AG04450 (cell line): ENCODE measurements around the gene MED12L. TPM values are rescaled to one million over a fixed set of nuclear protein-coding genes. Genes with fewer than 3 reads are reported as not detected.

Source experiments
- CTCF ChIA-PET: fragments of 300-600, 350-600 bp; formaldehyde crosslinking; extraction: SDS; loops from one replicate; lab custom pipeline; 2022; ENCODE audit warnings: antibody characterized with exemption, inconsistent platforms; lab: Charles Lee
- POLR2A ChIA-PET: fragments of 350-600 bp; formaldehyde crosslinking; extraction: SDS; loops from one replicate; lab custom pipeline; 2021; ENCODE audit warnings: antibody characterized with exemption, inconsistent platforms; lab: Yijun Ruan, JAX
- DNase-seq: peaks from one replicate; pipeline ENCODE4 v3.0.0-alpha.2; 2011; ENCODE audit warnings: low read depth, low spot score
- H3K27ac ChIP-seq: one replicate; pipeline ENCODE4 v1.5.1; 2012; ENCODE audit warnings: low read depth, low read length, control low read depth
- H3K27me3 ChIP-seq: one replicate; pipeline ENCODE4 v1.6.0; 2012; ENCODE audit warnings: low read length; ENCODE audit not compliant: control insufficient read depth, insufficient read depth
- H3K4me3 ChIP-seq: 2 replicates; pipeline ENCODE4 v1.5.1; 2011; ENCODE audit warnings: mild to moderate bottlenecking, low read depth, low read length, control low read depth
- H3K9me3 ChIP-seq: 2 replicates; pipeline ENCODE4 v1.5.1; 2012; ENCODE audit warnings: low read length; ENCODE audit not compliant: control insufficient read depth, insufficient read depth
- CTCF ChIP-seq: IDR thresholded peaks from 2 replicates; pipeline ENCODE4 v1.5.1; 2011; ENCODE audit warnings: low read depth, low read length, control low read depth, inconsistent platforms
- polyA plus RNA-seq: library from polyadenylated mRNA; depleted of rRNA; stranded (reverse); fragments of >200 nt; gene quantifications from 2 replicates; pipeline ENCODE4 v1.2.3, GENCODE V29; 2011

The MED12L gene
- polyA plus RNA-seq, 1 experiment: 0.26 TPM

- POLR2A ChIA-PET: no interaction called here
- DNase-seq: no peak
- H3K9me3 ChIP-seq: no peaks in the 10 kb centered on the region
- no peak overlapping the region for H3K4me3 ChIP-seq
- no peak for TF ChIP-seq CTCF
- peaks cover 3% of the 10 kb centered on the region for H3K27me3 ChIP-seq
- H3K27ac ChIP-seq: no peak overlapping the region
- CTCF ChIA-PET: no interaction called here
Measured at GRCh38 chr3:151446002-151446340, 360.5 kb downstream of the MED12L start.

DNA sequence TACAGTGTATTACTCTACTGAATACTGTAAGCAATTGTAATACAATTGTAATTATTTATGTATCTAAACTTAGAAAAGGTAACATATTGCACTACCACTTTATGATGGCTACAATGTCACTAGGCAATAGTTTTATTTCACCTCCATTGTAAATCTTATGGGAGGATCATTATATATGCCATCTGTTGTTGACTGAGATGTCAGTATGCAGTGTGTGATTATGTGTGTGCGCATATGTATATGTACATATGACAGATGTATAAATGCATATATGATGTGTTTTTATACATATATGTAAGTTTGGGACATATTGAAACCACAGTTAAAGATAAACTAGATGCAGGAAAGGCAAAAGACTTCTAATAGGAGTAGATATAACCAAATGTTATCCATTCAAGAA lies 366.9 kb downstream of the MED12L start:
- DNase-seq: no peak
- TF ChIP-seq CTCF: no peak
- H3K27ac ChIP-seq: no peak overlapping the region
- peaks cover 2% of the 10 kb centered on the region for H3K27me3 ChIP-seq
- ChIA-PET CTCF (no interaction called here), POLR2A (no interaction called here)
- no peaks in the 10 kb centered on the region for H3K9me3 ChIP-seq
- H3K4me3 ChIP-seq: no peak overlapping the region

DNA sequence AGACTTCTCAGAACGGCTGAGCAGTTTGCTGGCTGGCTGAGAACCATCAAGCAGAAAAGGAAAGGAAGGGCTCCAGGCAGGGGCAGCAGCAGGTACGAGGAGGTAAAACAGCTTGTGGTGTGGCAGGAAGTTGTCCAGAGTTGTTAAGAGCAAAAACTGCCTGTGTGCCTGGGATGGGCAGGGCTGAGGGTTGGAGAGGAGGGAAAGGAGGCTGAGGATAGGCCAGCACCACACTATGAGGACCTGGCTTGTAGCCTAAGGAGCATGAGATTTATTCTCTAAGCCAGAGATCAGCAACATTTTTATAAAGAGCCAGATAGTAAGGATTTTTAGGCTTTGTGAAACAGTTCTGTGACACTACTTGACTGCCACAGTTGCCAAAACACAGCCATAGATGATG lies 367.4 kb downstream of the MED12L start:
- Histone ChIP-seq H3K4me3 (no peak overlapping the region), H3K9me3 (no peaks in the 10 kb centered on the region), H3K27me3 (no peaks in the 10 kb centered on the region), H3K27ac (no peak overlapping the region)
- no peak for DNase-seq
- POLR2A ChIA-PET: no interaction called here
- no peak for TF ChIP-seq CTCF
- CTCF ChIA-PET: interaction anchor here (1.0 kb wide), 2 partner anchors 13 to 16 kb away, joined by 3 to 4 read pairs; no protein-coding TSS in a partner anchor

GRCh38 chr3:151456065-151456464 lies 370.6 kb downstream of the MED12L start:
- no peak for DNase-seq
- H3K27me3 ChIP-seq: peaks cover 9% of the 10 kb centered on the region
- H3K4me3 ChIP-seq: no peak overlapping the region
- POLR2A ChIA-PET: no interaction called here
- no peak for TF ChIP-seq CTCF
- CTCF ChIA-PET: interaction anchor here (0.6 to 3.0 kb wide), 2 partner anchors 12 to 15 kb away, joined by 3 to 16 read pairs; no protein-coding TSS in a partner anchor
- H3K27ac ChIP-seq: no peak overlapping the region
- H3K9me3 ChIP-seq: no peaks in the 10 kb centered on the region

- CTCF ChIA-PET: interaction anchor here (0.9 to 1.3 kb wide), 3 partner anchors 9 to 80 kb away, joined by 3 to 19 read pairs (median 6); no protein-coding TSS in a partner anchor
- no peaks in the 10 kb centered on the region for H3K9me3 ChIP-seq
- no peak for DNase-seq
- peaks cover 13% of the 10 kb centered on the region for H3K27me3 ChIP-seq
- H3K27ac ChIP-seq: no peak overlapping the region
- no peak for TF ChIP-seq CTCF
- no peak overlapping the region for H3K4me3 ChIP-seq
- POLR2A ChIA-PET: no interaction called here
Measured at GRCh38 chr3:151459358-151459757, 373.9 kb downstream of the MED12L start.
